KMS-11 (cell line): ENCODE data around the gene NCAM2.
"Not testable (repeated sequence)": the region's sequence is repeated elsewhere in the genome, so short reads cannot be mapped to it uniquely, and the experiment has no call there.

Source experiments
- H2AFZ ChIP-seq: fragments of 200-600 bp; sonication (generic); 2 replicates; pipeline ENCODE4 v1.6.1; 2016; ENCODE audit warnings: antibody characterized with exemption, mixed run types, low read depth
- H3K27ac ChIP-seq: fragments of 200-600 bp; sonication (generic); 2 replicates; pipeline ENCODE4 v1.6.1; 2016; ENCODE audit warnings: mild to moderate bottlenecking, mixed run types
- H3K27me3 ChIP-seq: fragments of 200-600 bp; sonication (generic); 2 replicates; pipeline ENCODE4 v1.6.1; 2017; ENCODE audit warnings: mild to moderate bottlenecking, low read depth, mixed run types, moderate library complexity; ENCODE audit not compliant: insufficient read depth
- H3K36me3 ChIP-seq: fragments of 200-600 bp; sonication (generic); 2 replicates; pipeline ENCODE4 v1.6.1; 2017; ENCODE audit warnings: mild to moderate bottlenecking, mixed run types; ENCODE audit not compliant: insufficient read depth
- H3K4me1 ChIP-seq: fragments of 200-600 bp; sonication (generic); 2 replicates; pipeline ENCODE4 v1.6.1; 2016; ENCODE audit warnings: mild to moderate bottlenecking, low read depth, mixed run types; ENCODE audit not compliant: poor library complexity, severe bottlenecking
- H3K4me2 ChIP-seq: fragments of 200-600 bp; sonication (generic); 2 replicates; pipeline ENCODE4 v1.7.0; 2016; ENCODE audit warnings: mild to moderate bottlenecking, mixed run types
- H3K4me3 ChIP-seq: fragments of 200-600 bp; sonication (generic); IDR thresholded peaks from 2 replicates; pipeline ENCODE4 v1.6.1; 2017; ENCODE audit warnings: low read depth, low read length, mixed read lengths; ENCODE audit not compliant: insufficient read depth
- H3K79me2 ChIP-seq: fragments of 200-600 bp; sonication (generic); 2 replicates; pipeline ENCODE4 v1.6.1; 2016; ENCODE audit warnings: low read depth, mixed run types; ENCODE audit not compliant: insufficient read depth
- H3K9ac ChIP-seq: fragments of 200-600 bp; sonication (generic); 2 replicates; pipeline ENCODE4 v1.6.1; 2016; ENCODE audit warnings: mild to moderate bottlenecking, mixed run types
- H4K20me1 ChIP-seq: fragments of 200-600 bp; sonication (generic); 2 replicates; pipeline ENCODE4 v1.6.1; 2016; ENCODE audit warnings: mild to moderate bottlenecking, mixed run types; ENCODE audit not compliant: insufficient read depth
- CTCF ChIP-seq: fragments of 200-600 bp; sonication (generic); conservative IDR thresholded peaks from 2 replicates; pipeline ENCODE4 v1.6.1; 2017; ENCODE audit warnings: low read depth, mild to moderate bottlenecking, antibody characterized with exemption, low read length, moderate library complexity, mixed read lengths

The NCAM2 gene

GRCh38 chr21:21394064-21394463 is 395.9 kb downstream of the NCAM2 start:
- H3K4me3 ChIP-seq: no peak overlapping the region
- no peak overlapping the region for H3K4me2 ChIP-seq
- no peak overlapping the region for H2AFZ ChIP-seq
- H4K20me1 ChIP-seq: no peaks in the 10 kb centered on the region
- no peaks in the 10 kb centered on the region for H3K36me3 ChIP-seq
- H3K4me1 ChIP-seq: no peaks in the 10 kb centered on the region
- TF ChIP-seq CTCF: no peak
- no peaks in the 10 kb centered on the region for H3K27me3 ChIP-seq
- no peak overlapping the region for H3K9ac ChIP-seq
- no peak overlapping the region for H3K27ac ChIP-seq
- no peaks in the 10 kb centered on the region for H3K79me2 ChIP-seq

- H3K9ac ChIP-seq: no peak overlapping the region
- no peaks in the 10 kb centered on the region for H3K4me1 ChIP-seq
- no peaks in the 10 kb centered on the region for H3K79me2 ChIP-seq
- no peak overlapping the region for H3K27ac ChIP-seq
- no peak for TF ChIP-seq CTCF
- H2AFZ ChIP-seq: no peak overlapping the region
- H3K27me3 ChIP-seq: no peaks in the 10 kb centered on the region
- H3K4me2 ChIP-seq: no peak overlapping the region
- no peaks in the 10 kb centered on the region for H4K20me1 ChIP-seq
- no peaks in the 10 kb centered on the region for H3K36me3 ChIP-seq
- H3K4me3 ChIP-seq: no peak overlapping the region
Measured at GRCh38 chr21:21396424-21396823, 398.2 kb downstream of the NCAM2 start.

GRCh38 chr21:21397464-21397863 is 399.3 kb downstream of the NCAM2 start:
- Histone ChIP-seq H3K4me1 (no peaks in the 10 kb centered on the region), H3K36me3 (no peaks in the 10 kb centered on the region), H4K20me1 (no peaks in the 10 kb centered on the region), H3K4me3 (no peak overlapping the region), H3K79me2 (no peaks in the 10 kb centered on the region), H3K4me2 (no peak overlapping the region), H3K27me3 (no peaks in the 10 kb centered on the region), H3K27ac (no peak overlapping the region), H3K9ac (no peak overlapping the region), H2AFZ (no peak overlapping the region)
- no peak for TF ChIP-seq CTCF

GRCh38 chr21:21401444-21401843 is 403.2 kb downstream of the NCAM2 start:
- Histone ChIP-seq H4K20me1 (no peaks in the 10 kb centered on the region), H3K4me3 (no peak overlapping the region)

GRCh38 chr21:21402187-21402586 is 404.0 kb downstream of the NCAM2 start:
- H3K79me2 ChIP-seq, H4K20me1 ChIP-seq, H3K27ac ChIP-seq, H3K27me3 ChIP-seq, H3K9ac ChIP-seq, H3K4me1 ChIP-seq, H3K36me3 ChIP-seq, H2AFZ ChIP-seq, H3K4me2 ChIP-seq, H3K4me3 ChIP-seq: not testable (repeated sequence)

More at GRCh38 chr21:21401444-21401843, 403.2 kb downstream of the NCAM2 start:
- no peak overlapping the region for H2AFZ ChIP-seq
- no peaks in the 10 kb centered on the region for H3K36me3 ChIP-seq
- no peaks in the 10 kb centered on the region for H3K4me1 ChIP-seq
- H3K27ac ChIP-seq: no peak overlapping the region
- H3K9ac ChIP-seq: no peak overlapping the region
- TF ChIP-seq CTCF: no peak
- H3K27me3 ChIP-seq: no peaks in the 10 kb centered on the region
- no peak overlapping the region for H3K4me2 ChIP-seq
- H3K79me2 ChIP-seq: no peaks in the 10 kb centered on the region

GRCh38 chr21:21404261-21404660 is 406.1 kb downstream of the NCAM2 start:
- H3K4me2 ChIP-seq, H3K9ac ChIP-seq, H3K27me3 ChIP-seq, H3K79me2 ChIP-seq, H3K36me3 ChIP-seq, H3K27ac ChIP-seq, H2AFZ ChIP-seq, H3K4me3 ChIP-seq, H3K4me1 ChIP-seq, H4K20me1 ChIP-seq: not testable (repeated sequence)
